Osteocyte (in vitro differentiated cells): ENCODE results near the gene LRRC4C. TPM values are rescaled to one million over a fixed set of nuclear protein-coding genes. Genes with fewer than 3 reads are reported as not detected.

Source experiments
- DNase-seq: peaks from one replicate; pipeline ENCODE4 v3.0.0; 2021; ENCODE audit warnings: mixed read lengths; ENCODE audit not compliant: unreplicated experiment; ENCODE audit errors: extremely low spot score
- H3K27ac Mint-ChIP-seq: one replicate; pipeline ENCODE4 v1.8.0; 2021; ENCODE audit warnings: mild to moderate bottlenecking, mixed read lengths; ENCODE audit not compliant: unreplicated experiment
- H3K27me3 Mint-ChIP-seq: one replicate; pipeline ENCODE4 v1.8.0; 2021; ENCODE audit warnings: mixed read lengths; ENCODE audit not compliant: unreplicated experiment
- H3K36me3 Mint-ChIP-seq: one replicate; pipeline ENCODE4 v1.8.0; 2021; ENCODE audit warnings: mixed read lengths; ENCODE audit not compliant: unreplicated experiment
- H3K4me1 Mint-ChIP-seq: one replicate; pipeline ENCODE4 v1.8.0; 2021; ENCODE audit warnings: mixed read lengths; ENCODE audit not compliant: unreplicated experiment
- H3K4me3 Mint-ChIP-seq: one replicate; pipeline ENCODE4 v1.8.0; 2021; ENCODE audit warnings: mild to moderate bottlenecking, moderate library complexity, mixed read lengths; ENCODE audit not compliant: unreplicated experiment
- H3K9me3 Mint-ChIP-seq: one replicate; pipeline ENCODE4 v1.8.0; 2021; ENCODE audit warnings: mixed read lengths; ENCODE audit not compliant: unreplicated experiment
- total RNA-seq: library from RNA; stranded (reverse); gene quantifications from 2 replicates; pipeline ENCODE4 v1.2.1, GENCODE V29; 2021
- TF ChIP-seq, protein P1 (sequence below): fragments of 200-600 bp; sonication (generic); IDR thresholded peaks from 2 replicates; pipeline ENCODE4 v1.5.0; 2021; ENCODE audit warnings: antibody characterized with exemption, mild to moderate bottlenecking, moderate library complexity

Gene LRRC4C
- total RNA-seq, 1 donor from 2014 or later = 0.16 TPM

DNA sequence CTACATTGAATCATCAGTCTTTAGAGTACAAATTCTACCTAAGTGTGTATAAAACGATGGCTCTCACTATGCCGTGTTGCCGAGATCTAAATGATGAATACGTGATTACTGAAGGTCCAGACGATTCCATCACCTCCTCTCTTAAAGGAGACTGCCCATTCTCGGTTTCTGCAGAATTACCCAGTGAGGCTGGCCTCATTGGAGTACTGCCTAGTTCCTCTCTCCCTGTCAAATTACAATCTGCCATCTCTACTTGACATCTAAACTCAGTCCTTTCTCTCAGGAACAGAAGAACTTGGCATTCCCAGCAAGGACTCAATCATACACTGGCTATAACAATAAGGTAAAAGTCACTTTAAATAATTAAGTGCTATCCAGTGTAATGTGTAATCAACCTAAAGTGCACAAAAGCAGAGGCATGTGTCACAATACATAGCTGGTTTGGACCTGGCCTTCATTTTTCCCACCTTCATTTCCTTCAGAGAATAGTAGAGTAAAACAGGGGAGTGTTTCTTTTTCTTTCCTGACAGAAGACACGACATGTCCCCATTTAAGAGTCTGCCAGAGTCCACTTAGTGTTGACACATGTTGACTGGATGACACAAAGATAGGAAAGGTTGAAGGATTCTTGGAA, 634.1 kb downstream of the LRRC4C start:
- Mint-ChIP-seq H3K4me1 (no peaks in the 10 kb centered on the region), H3K9me3 (peaks cover 9% of the 10 kb centered on the region), H3K27ac (no peak overlapping the region), H3K27me3 (no peaks in the 10 kb centered on the region), H3K36me3 (no peaks in the 10 kb centered on the region), H3K4me3 (no peak overlapping the region)
- TF ChIP-seq, protein P1, sequence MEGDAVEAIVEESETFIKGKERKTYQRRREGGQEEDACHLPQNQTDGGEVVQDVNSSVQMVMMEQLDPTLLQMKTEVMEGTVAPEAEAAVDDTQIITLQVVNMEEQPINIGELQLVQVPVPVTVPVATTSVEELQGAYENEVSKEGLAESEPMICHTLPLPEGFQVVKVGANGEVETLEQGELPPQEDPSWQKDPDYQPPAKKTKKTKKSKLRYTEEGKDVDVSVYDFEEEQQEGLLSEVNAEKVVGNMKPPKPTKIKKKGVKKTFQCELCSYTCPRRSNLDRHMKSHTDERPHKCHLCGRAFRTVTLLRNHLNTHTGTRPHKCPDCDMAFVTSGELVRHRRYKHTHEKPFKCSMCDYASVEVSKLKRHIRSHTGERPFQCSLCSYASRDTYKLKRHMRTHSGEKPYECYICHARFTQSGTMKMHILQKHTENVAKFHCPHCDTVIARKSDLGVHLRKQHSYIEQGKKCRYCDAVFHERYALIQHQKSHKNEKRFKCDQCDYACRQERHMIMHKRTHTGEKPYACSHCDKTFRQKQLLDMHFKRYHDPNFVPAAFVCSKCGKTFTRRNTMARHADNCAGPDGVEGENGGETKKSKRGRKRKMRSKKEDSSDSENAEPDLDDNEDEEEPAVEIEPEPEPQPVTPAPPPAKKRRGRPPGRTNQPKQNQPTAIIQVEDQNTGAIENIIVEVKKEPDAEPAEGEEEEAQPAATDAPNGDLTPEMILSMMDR = no peak
- no peak for DNase-seq

DNA sequence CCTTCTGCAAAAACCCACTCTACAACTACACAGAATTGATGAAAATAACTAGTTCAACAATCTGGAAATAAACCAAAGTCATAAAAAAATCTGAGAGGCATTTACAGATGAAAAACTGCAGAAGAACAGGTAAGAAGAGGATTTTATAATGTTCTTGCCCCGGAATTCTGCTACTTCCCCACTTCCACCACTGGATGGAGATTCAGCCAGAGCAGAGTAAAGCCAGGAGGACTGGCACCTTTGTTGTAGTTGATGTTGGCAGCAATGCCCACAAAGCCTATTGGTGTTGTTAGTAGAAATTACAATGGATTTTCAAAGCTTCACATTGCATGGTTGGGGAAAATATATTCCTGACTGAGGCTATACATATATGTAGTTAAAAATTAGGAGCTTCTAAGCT, 640.2 kb downstream of the LRRC4C start:
- Mint-ChIP-seq H3K36me3 (no peaks in the 10 kb centered on the region), H3K4me1 (no peaks in the 10 kb centered on the region), H3K4me3 (no peak overlapping the region), H3K27ac (no peak overlapping the region), H3K9me3 (peaks cover 30% of the 10 kb centered on the region), H3K27me3 (no peaks in the 10 kb centered on the region)
- no peak for DNase-seq
- TF ChIP-seq, protein P1 = no peak

- Mint-ChIP-seq H3K36me3 (no peaks in the 10 kb centered on the region), H3K9me3 (peaks cover 23% of the 10 kb centered on the region), H3K27ac (no peak overlapping the region), H3K4me1 (no peaks in the 10 kb centered on the region), H3K27me3 (no peaks in the 10 kb centered on the region), H3K4me3 (no peak overlapping the region)
- TF ChIP-seq, protein P1 = no peak
- DNase-seq = no peak
Measured at GRCh38 chr11:40816976-40817375, 642.5 kb downstream of the LRRC4C start.

DNA sequence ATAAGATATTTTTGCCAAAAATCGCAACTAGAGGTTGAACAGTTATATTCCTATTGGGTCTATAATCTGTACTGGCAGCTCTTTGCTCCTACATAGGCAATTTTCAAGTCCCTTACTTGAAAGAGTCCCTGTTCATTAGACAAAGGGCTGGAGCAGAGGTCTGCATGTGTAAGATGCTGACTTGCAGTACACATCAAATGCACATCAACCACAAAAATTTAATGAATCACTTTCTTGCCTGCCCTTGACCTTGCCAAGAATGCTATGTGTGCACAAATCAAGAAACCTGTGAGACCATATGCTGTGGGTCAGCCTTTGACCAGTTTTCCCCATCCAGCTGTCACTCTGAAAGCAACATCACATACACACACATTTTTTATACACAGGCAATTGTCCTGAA, 661.5 kb downstream of the LRRC4C start:
- H3K9me3 Mint-ChIP-seq = peaks cover 20% of the 10 kb centered on the region
- no peak for DNase-seq
- H3K27me3 Mint-ChIP-seq = no peaks in the 10 kb centered on the region
- no peak overlapping the region for H3K27ac Mint-ChIP-seq
- no peaks in the 10 kb centered on the region for H3K4me1 Mint-ChIP-seq
- TF ChIP-seq, protein P1 = no peak
- no peak overlapping the region for H3K4me3 Mint-ChIP-seq
- H3K36me3 Mint-ChIP-seq = no peaks in the 10 kb centered on the region

DNA sequence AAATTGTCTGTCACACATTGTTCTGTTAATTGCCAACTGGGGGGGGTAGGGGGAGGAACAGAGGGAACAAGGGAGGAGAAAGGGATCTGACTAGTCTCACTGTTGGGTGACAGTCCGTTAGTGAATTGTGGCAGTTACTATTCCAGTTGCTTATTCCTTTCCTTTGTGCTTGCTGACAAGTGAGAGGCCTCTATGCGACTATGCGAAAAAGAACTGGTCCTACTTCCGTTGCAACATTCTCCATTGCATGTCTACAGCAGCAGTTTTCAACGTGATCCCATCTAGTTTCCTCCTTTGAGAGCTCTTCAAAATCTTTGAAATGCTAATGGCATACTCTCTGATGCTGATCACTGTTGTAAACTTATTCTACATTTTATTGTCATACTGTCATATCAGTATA, 672.2 kb downstream of the LRRC4C start:
- no peak for DNase-seq
- no peaks in the 10 kb centered on the region for H3K4me1 Mint-ChIP-seq
- H3K9me3 Mint-ChIP-seq = peaks cover 18% of the 10 kb centered on the region
- TF ChIP-seq, protein P1 = no peak
- no peaks in the 10 kb centered on the region for H3K36me3 Mint-ChIP-seq
- H3K4me3 Mint-ChIP-seq = no peak overlapping the region
- H3K27me3 Mint-ChIP-seq = no peaks in the 10 kb centered on the region
- no peak overlapping the region for H3K27ac Mint-ChIP-seq
